GM12878 (cell line): ENCODE results near the gene SCMH1. TPM values are rescaled to one million over a fixed set of nuclear protein-coding genes. Genes with fewer than 3 reads are reported as not detected.

Experiments used
- ATAC-seq: fragments of 200-7000 bp; cut with Tn5 transposase; 3 replicates; pipeline ENCODE4 v1.9.1; 2020; ENCODE audit warnings: mild to moderate bottlenecking, moderate library complexity
- BruUV-seq: library from RNA; stranded (reverse); fragments of 400-500 nt; replicated peaks from 2 replicates; lab custom pipeline; 2021; lab: Mats Ljungman, UMichigan
- CTCF ChIA-PET: fragments of 300-600 bp; sonication (Branson Sonifier 250); formaldehyde crosslinking; extraction: SDS; loops from one replicate; lab custom pipeline; 2021; ENCODE audit warnings: inconsistent platforms; lab: Yijun Ruan, JAX
- POLR2A ChIA-PET: fragments of 350-600 bp; formaldehyde crosslinking; extraction: SDS; loops from one replicate; lab custom pipeline; 2021; ENCODE audit warnings: inconsistent platforms; lab: Charles Lee
- RAD21 ChIA-PET: fragments of 300-600 bp; sonication (Branson Sonifier 250); formaldehyde crosslinking; loops from one replicate; lab custom pipeline; 2023; ENCODE audit warnings: antibody characterized with exemption; ENCODE audit not compliant: unreplicated experiment; lab: Charles Lee
- SMC1A ChIA-PET: fragments of 300-600 bp; sonication (Branson Sonifier 250); formaldehyde crosslinking; loops from one replicate; lab custom pipeline; 2023; ENCODE audit not compliant: unreplicated experiment, uncharacterized antibody; lab: Charles Lee
- DNase-seq: peaks from one replicate; pipeline ENCODE4 v3.0.0-alpha.2; 2011; ENCODE audit warnings: low read depth, low spot score
- FAIRE-seq: peaks from 3 replicates; lab custom pipeline; 2011; peaks lifted over from hg19 to GRCh38; lab: Jason Lieb, UNC
- H2AFZ ChIP-seq: 2 replicates; pipeline ENCODE4 v1.6.0; 2011; ENCODE audit warnings: low read depth, low read length, control low read depth; ENCODE audit not compliant: control insufficient read depth
- H3K27ac ChIP-seq: 2 replicates; pipeline ENCODE4 v1.5.1; 2011; ENCODE audit warnings: control low read depth; ENCODE audit not compliant: control insufficient read depth, insufficient read depth
- H3K27me3 ChIP-seq, 2 experiments: replicated peaks in 1 of 2; 2 replicates each; pipeline versions ENCODE4 v1.6.0 to v1.6.1; 2011; ENCODE audit warnings: low read length in 1 of 2; ENCODE audit not compliant: control insufficient read depth in 2 of 2, insufficient read depth in 2 of 2
- H3K36me3 ChIP-seq, 2 experiments: 2 replicates each; pipeline ENCODE4 v1.5.1; 2011; ENCODE audit warnings: low read length in 1 of 2; ENCODE audit not compliant: control insufficient read depth in 2 of 2, insufficient read depth in 2 of 2
- H3K4me1 ChIP-seq: 2 replicates; pipeline ENCODE4 v1.6.1; 2011; ENCODE audit warnings: mild to moderate bottlenecking, low read length, moderate library complexity, mixed read lengths; ENCODE audit not compliant: control insufficient read depth, insufficient read depth
- H3K4me2 ChIP-seq: 2 replicates; pipeline ENCODE4 v1.6.0; 2011; ENCODE audit warnings: control low read depth; ENCODE audit not compliant: control insufficient read depth, insufficient read depth
- H3K4me3 ChIP-seq: fragments of 200-600 bp; sonication (generic); 2 replicates; pipeline ENCODE4 v1.5.1; 2016
- H3K79me2 ChIP-seq: 2 replicates; pipeline ENCODE4 v1.6.0; 2011; ENCODE audit warnings: low read length; ENCODE audit not compliant: control insufficient read depth, insufficient read depth
- H3K9ac ChIP-seq: 2 replicates; pipeline ENCODE4 v1.8.0; 2011; ENCODE audit warnings: low read length, control low read depth, mixed read lengths; ENCODE audit not compliant: control insufficient read depth, insufficient read depth
- H3K9me3 ChIP-seq: replicated peaks from 3 replicates; pipeline ENCODE4 v1.5.1; 2011; ENCODE audit warnings: mild to moderate bottlenecking, low read length; ENCODE audit not compliant: control insufficient read depth, insufficient read depth
- H4K20me1 ChIP-seq: 2 replicates; pipeline ENCODE4 v1.6.0; 2011; ENCODE audit not compliant: control insufficient read depth, insufficient read depth
- CHD2 ChIP-seq: IDR thresholded peaks from 2 replicates; pipeline ENCODE4 v1.6.1; 2011; ENCODE audit warnings: low read depth, low read length, improper control_type of control experiment, borderline replicate concordance
- CREM ChIP-seq: IDR thresholded peaks from 2 replicates; pipeline ENCODE4 v1.6.1; 2014; ENCODE audit warnings: antibody characterized with exemption, low read depth
- IRF4 ChIP-seq: IDR thresholded peaks from 2 replicates; pipeline ENCODE4 v1.6.1; 2011; ENCODE audit warnings: low read depth, low read length
- MYC ChIP-seq: IDR thresholded peaks from 2 replicates; pipeline ENCODE4 v1.6.1; 2011; ENCODE audit warnings: mild to moderate bottlenecking, low read length, moderate library complexity, inconsistent platforms; ENCODE audit not compliant: insufficient read depth, insufficient replicate concordance, insufficient read length, severe bottlenecking
- POLR2AphosphoS2 ChIP-seq: IDR thresholded peaks from 2 replicates; pipeline ENCODE4 v1.6.1; 2011; ENCODE audit warnings: low read depth, mild to moderate bottlenecking, low read length, improper control_type of control experiment, moderate library complexity
- POLR2AphosphoS5 ChIP-seq: IDR thresholded peaks from 2 replicates; pipeline ENCODE4 v1.6.1; 2011; ENCODE audit warnings: mild to moderate bottlenecking, low read length, inconsistent platforms
- SMAD1 ChIP-seq: fragments of 450-650 bp; IDR thresholded peaks from 2 replicates; pipeline ENCODE4 v1.6.1; 2018; ENCODE audit warnings: mild to moderate bottlenecking, low read depth; ENCODE audit not compliant: partially characterized antibody
- ZNF24 ChIP-seq: fragments of 450-650 bp; IDR thresholded peaks from 2 replicates; pipeline ENCODE4 v1.6.1; 2017; ENCODE audit warnings: antibody characterized with exemption, mild to moderate bottlenecking
- WGBS: methylation state at CpG from one replicate; pipeline ENCODE4 v1.1.6; 2016; ENCODE audit warnings: low lambda C conversion rate; ENCODE audit not compliant: insufficient replicate concordance, insufficient coverage; ENCODE audit errors: missing lambda C conversion rate; 5-methylcytosine and 5-hydroxymethylcytosine counted together
- in situ Hi-C: fragments of 300-500 bp; cut with MboI; formaldehyde crosslinking; loops from 9 replicates; pipeline ENCODE4 v1.14.3; 2018; ENCODE audit warnings: mixed read lengths
- intact Hi-C: fragments of 100-400 bp; cut with micrococcal nuclease; formaldehyde crosslinking; loops from one replicate; pipeline ENCODE4 v1.14.2; 2022; ENCODE audit not compliant: unreplicated experiment
- polyA plus RNA-seq, 11 experiments: library from polyadenylated mRNA; depleted of rRNA in 4 of 11; unstranded in 6 of 11; stranded (reverse) in 5 of 11; fragments of >200 nt; fragmentation: Nextera tagmentation in 4 of 11; fragmentation: Illumina TruSeq in 1 of 11; extraction: Ambion mirVana in 4 of 11; extraction: Trizol in 1 of 11; gene quantifications; 1 replicate in 1 of 11; 2 replicates in 10 of 11; pipeline versions ENCODE4 v1.2.1 to v1.2.3, GENCODE V29; 2011 to 2016; ENCODE audit warnings: inconsistent platforms in 2 of 11, missing spikeins in 2 of 11, low read depth in 1 of 11
- total RNA-seq, 4 experiments: library from RNA; depleted of rRNA in 3 of 4; stranded (reverse); fragments of >200 nt in 3 of 4; fragmentation: Illumina TruSeq in 1 of 4; extraction: Trizol in 1 of 4; gene quantifications; 2 replicates each; pipeline versions ENCODE4 v1.2.1 to v1.2.3, GENCODE V29; 2013 to 2021
- TF ChIP-seq, protein P1 (sequence below): fragments of 450-650 bp; formaldehyde crosslinking; IDR thresholded peaks from 2 replicates; pipeline ENCODE4 v1.4.0; 2020; ENCODE audit warnings: mild to moderate bottlenecking, moderate library complexity
- TF ChIP-seq, protein P2 (sequence below): IDR thresholded peaks from 2 replicates; pipeline ENCODE4 v1.6.1; 2011; ENCODE audit warnings: low read depth, mild to moderate bottlenecking, low read length, moderate library complexity, borderline replicate concordance; ENCODE audit errors: extremely low read depth
- TF ChIP-seq, protein P3 (sequence below): IDR thresholded peaks from 2 replicates; pipeline ENCODE4 v1.6.1; 2012; ENCODE audit warnings: low read depth, low read length, improper control_type of control experiment

SCMH1 gene
- total and polyA plus RNA-seq, 10 of the 15 experiments (the other 5 are each of a cell fraction or from before 2014, with no cell fraction given): 7.5 to 44.1 (median 27.8) TPM

DNA sequence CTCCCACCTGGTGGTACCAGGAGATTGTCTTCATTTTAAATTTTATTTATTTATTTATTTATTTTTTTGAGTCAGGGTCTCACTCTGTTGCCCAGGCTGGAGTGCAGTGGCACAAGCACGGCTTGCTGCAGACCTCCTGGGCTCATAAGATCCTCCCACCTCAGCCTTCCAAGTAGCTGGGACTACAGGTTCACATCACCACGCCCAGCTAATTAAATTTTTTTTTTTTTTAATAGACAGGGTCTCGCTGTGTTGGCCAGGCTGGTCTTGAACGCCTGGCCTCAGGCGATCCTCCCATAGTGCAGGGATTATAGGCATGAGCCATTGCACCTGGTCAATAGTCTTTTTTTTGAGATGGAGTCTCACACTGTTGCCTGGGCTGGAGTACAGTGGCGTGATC is 229.1 kb downstream of the SCMH1 start (continued):
- TF ChIP-seq, protein P1, sequence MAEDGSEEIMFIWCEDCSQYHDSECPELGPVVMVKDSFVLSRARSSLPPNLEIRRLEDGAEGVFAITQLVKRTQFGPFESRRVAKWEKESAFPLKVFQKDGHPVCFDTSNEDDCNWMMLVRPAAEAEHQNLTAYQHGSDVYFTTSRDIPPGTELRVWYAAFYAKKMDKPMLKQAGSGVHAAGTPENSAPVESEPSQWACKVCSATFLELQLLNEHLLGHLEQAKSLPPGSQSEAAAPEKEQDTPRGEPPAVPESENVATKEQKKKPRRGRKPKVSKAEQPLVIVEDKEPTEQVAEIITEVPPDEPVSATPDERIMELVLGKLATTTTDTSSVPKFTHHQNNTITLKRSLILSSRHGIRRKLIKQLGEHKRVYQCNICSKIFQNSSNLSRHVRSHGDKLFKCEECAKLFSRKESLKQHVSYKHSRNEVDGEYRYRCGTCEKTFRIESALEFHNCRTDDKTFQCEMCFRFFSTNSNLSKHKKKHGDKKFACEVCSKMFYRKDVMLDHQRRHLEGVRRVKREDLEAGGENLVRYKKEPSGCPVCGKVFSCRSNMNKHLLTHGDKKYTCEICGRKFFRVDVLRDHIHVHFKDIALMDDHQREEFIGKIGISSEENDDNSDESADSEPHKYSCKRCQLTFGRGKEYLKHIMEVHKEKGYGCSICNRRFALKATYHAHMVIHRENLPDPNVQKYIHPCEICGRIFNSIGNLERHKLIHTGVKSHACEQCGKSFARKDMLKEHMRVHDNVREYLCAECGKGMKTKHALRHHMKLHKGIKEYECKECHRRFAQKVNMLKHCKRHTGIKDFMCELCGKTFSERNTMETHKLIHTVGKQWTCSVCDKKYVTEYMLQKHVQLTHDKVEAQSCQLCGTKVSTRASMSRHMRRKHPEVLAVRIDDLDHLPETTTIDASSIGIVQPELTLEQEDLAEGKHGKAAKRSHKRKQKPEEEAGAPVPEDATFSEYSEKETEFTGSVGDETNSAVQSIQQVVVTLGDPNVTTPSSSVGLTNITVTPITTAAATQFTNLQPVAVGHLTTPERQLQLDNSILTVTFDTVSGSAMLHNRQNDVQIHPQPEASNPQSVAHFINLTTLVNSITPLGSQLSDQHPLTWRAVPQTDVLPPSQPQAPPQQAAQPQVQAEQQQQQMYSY: no peak
- TF ChIP-seq POLR2AphosphoS2 (no peak), CHD2 (no peak), SMAD1 (no peak)
- TF ChIP-seq, protein P2, sequence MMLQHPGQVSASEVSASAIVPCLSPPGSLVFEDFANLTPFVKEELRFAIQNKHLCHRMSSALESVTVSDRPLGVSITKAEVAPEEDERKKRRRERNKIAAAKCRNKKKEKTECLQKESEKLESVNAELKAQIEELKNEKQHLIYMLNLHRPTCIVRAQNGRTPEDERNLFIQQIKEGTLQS: no peak
- TF ChIP-seq, protein P3, sequence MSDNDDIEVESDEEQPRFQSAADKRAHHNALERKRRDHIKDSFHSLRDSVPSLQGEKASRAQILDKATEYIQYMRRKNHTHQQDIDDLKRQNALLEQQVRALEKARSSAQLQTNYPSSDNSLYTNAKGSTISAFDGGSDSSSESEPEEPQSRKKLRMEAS: no peak

DNA sequence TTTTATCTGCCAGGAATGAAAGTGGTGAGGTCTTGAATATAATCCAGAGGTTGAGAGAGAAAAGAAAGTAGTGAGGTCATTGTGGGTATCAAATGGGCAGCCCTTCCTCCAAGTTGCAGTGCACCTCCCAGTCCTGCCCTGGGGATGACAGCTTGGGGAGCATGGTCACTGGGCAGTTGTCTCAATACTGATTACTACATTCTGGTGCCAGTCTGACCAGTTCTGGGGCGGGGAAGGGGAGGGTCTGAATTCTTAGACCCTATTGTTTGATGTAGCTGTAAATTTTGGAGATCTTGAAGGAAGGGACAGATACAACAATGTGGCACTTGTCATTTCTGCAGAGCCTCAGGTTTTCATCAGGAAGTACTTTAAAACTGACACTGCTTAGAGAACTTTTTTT is 231.8 kb downstream of the SCMH1 start:
- no peaks in the 10 kb centered on the region for H3K4me1 ChIP-seq
- H3K27me3 ChIP-seq: no peaks in the 10 kb centered on the region
- ChIA-PET RAD21 (no interaction called here), SMC1A (no interaction called here), POLR2A (no interaction called here), CTCF (no interaction called here)
- FAIRE-seq: no peak
- H3K9me3 ChIP-seq: no peaks in the 10 kb centered on the region
- no peak for TF ChIP-seq IRF4
- TF ChIP-seq CREM: no peak
- TF ChIP-seq ZNF24: no peak
- no peak for TF ChIP-seq MYC
- no peak for TF ChIP-seq POLR2AphosphoS5
- no peaks in the 10 kb centered on the region for H4K20me1 ChIP-seq
- no peak overlapping the region for H3K4me2 ChIP-seq
- no peak overlapping the region for H3K27ac ChIP-seq
- no TSS peak for BruUV-seq
- intact Hi-C loops: no loop called here
- H3K4me3 ChIP-seq: no peak overlapping the region
- in situ Hi-C loops: no loop called here
- WGBS: 100% methylated on average over 1 of the region's 1 CpG
- no peak for DNase-seq
- no peak overlapping the region for H3K9ac ChIP-seq
- H3K79me2 ChIP-seq: no peaks in the 10 kb centered on the region
- ATAC-seq: no peak
- no peak overlapping the region for H2AFZ ChIP-seq
- H3K36me3 ChIP-seq: peaks cover 40 to 41% of the 10 kb centered on the region in 2 experiments
